CD14-positive monocyte (primary cell): ENCODE results near the gene KDM6B. TPM values are rescaled to one million over a fixed set of nuclear protein-coding genes. Genes with fewer than 3 reads are reported as not detected.

Source experiments
- DNase-seq, 3 donors: peaks; one replicate each; pipeline ENCODE4 v3.0.0-alpha.2; 2011 to 2022
- H2AFZ ChIP-seq: 2 replicates; pipeline ENCODE4 v1.6.0; 2012; ENCODE audit warnings: mild to moderate bottlenecking, low read depth, low read length, inconsistent platforms; ENCODE audit not compliant: insufficient read depth, poor library complexity, severe bottlenecking
- H3K27ac ChIP-seq, 2 donors: 1 replicate in 1 of 2; 2 replicates in 1 of 2; pipeline ENCODE4 v1.5.1; 2012 to 2013; ENCODE audit warnings: low read length in 2 of 2, control low read depth in 1 of 2, inconsistent platforms in 1 of 2, low read depth in 1 of 2, mild to moderate bottlenecking in 1 of 2
- H3K27me3 ChIP-seq, 2 donors: one replicate each; pipeline versions ENCODE4 v1.6.0 to v1.6.1; 2011 to 2013; ENCODE audit warnings: low read length in 2 of 2; ENCODE audit not compliant: control insufficient read depth in 2 of 2, insufficient read depth in 2 of 2
- H3K36me3 ChIP-seq, 2 donors: replicated peaks in 1 of 2; 1 replicate in 1 of 2; 2 replicates in 1 of 2; pipeline versions ENCODE4 v1.5.1 to v1.6.1; 2012 to 2013; ENCODE audit warnings: low read length in 2 of 2, control low read depth in 1 of 2, inconsistent platforms in 1 of 2, mild to moderate bottlenecking in 1 of 2; ENCODE audit not compliant: insufficient read depth in 2 of 2, control insufficient read depth in 1 of 2
- H3K4me1 ChIP-seq, 2 donors: 1 replicate in 1 of 2; 2 replicates in 1 of 2; pipeline versions ENCODE4 v1.5.1 to v1.6.1; 2012 to 2013; ENCODE audit warnings: low read length in 2 of 2, control low read depth in 1 of 2, inconsistent platforms in 1 of 2, mild to moderate bottlenecking in 1 of 2, moderate library complexity in 1 of 2; ENCODE audit not compliant: insufficient read depth in 2 of 2, control insufficient read depth in 1 of 2
- H3K4me2 ChIP-seq: replicated peaks from 2 replicates; pipeline ENCODE3; 2012; ENCODE audit warnings: low read length, moderate library complexity, mild to moderate bottlenecking; ENCODE audit not compliant: poor library complexity, severe bottlenecking; ENCODE audit errors: extremely low read depth
- H3K4me3 ChIP-seq, 3 experiments: fragments of 200-600 bp in 1 of 3; sonication (generic) in 1 of 3; replicated peaks in 1 of 3; 1 replicate in 2 of 3; 2 replicates in 1 of 3; pipeline ENCODE4 v1.5.1; 2011 to 2013; ENCODE audit warnings: low read length in 3 of 3, mild to moderate bottlenecking in 3 of 3, control low read depth in 2 of 3, low read depth in 2 of 3, inconsistent platforms in 1 of 3, moderate library complexity in 1 of 3
- H3K79me2 ChIP-seq: 2 replicates; pipeline ENCODE4 v1.6.0; 2012; ENCODE audit warnings: mild to moderate bottlenecking, control low read depth, inconsistent platforms, low read length, moderate library complexity; ENCODE audit not compliant: insufficient read depth
- H3K9ac ChIP-seq: 2 replicates; pipeline ENCODE4 v1.6.0; 2017; ENCODE audit warnings: low read length, mild to moderate bottlenecking; ENCODE audit not compliant: insufficient read depth, poor library complexity, severe bottlenecking
- H3K9me3 ChIP-seq, 2 donors: replicated peaks in 1 of 2; 1 replicate in 1 of 2; 2 replicates in 1 of 2; pipeline versions ENCODE4 v1.5.1 to v1.6.1; 2012 to 2013; ENCODE audit warnings: low read length in 2 of 2, control low read depth in 1 of 2; ENCODE audit not compliant: control insufficient read depth in 1 of 2, insufficient read depth in 1 of 2
- H4K20me1 ChIP-seq: 2 replicates; pipeline ENCODE4 v1.6.0; 2012; ENCODE audit warnings: mild to moderate bottlenecking, low read length, control low read depth, moderate library complexity; ENCODE audit not compliant: insufficient read depth
- H3K27ac Mint-ChIP-seq, 7 donors: one replicate each; pipeline ENCODE4 v1.8.0; 2020; ENCODE audit warnings: mild to moderate bottlenecking in 7 of 7, mixed read lengths in 7 of 7, moderate library complexity in 6 of 7, inconsistent platforms in 2 of 7
- H3K27me3 Mint-ChIP-seq, 3 donors: one replicate each; pipeline ENCODE4 v1.8.0; 2021 to 2022; ENCODE audit warnings: low read depth in 3 of 3, mild to moderate bottlenecking in 3 of 3, mixed read lengths in 3 of 3, moderate library complexity in 3 of 3, inconsistent platforms in 1 of 3
- H3K36me3 Mint-ChIP-seq, 2 donors: one replicate each; pipeline ENCODE4 v1.8.0; 2020; ENCODE audit warnings: mixed read lengths in 2 of 2, inconsistent platforms in 1 of 2, mild to moderate bottlenecking in 1 of 2
- H3K4me1 Mint-ChIP-seq: one replicate; pipeline ENCODE4 v1.8.0; 2020; ENCODE audit warnings: mild to moderate bottlenecking, mixed read lengths
- H3K4me3 Mint-ChIP-seq, 2 donors: one replicate each; pipeline ENCODE4 v1.8.0; 2020; ENCODE audit warnings: mild to moderate bottlenecking in 2 of 2, mixed read lengths in 2 of 2, moderate library complexity in 1 of 2
- H3K9me3 Mint-ChIP-seq, 7 donors: one replicate each; pipeline ENCODE4 v1.8.0; 2020 to 2022; ENCODE audit warnings: mixed read lengths in 7 of 7, mild to moderate bottlenecking in 6 of 7, moderate library complexity in 6 of 7, inconsistent platforms in 2 of 7
- CTCF ChIP-seq: fragments of 200-600 bp; IDR thresholded peaks from one replicate; pipeline ENCODE4 v1.8.0; 2022; ENCODE audit warnings: antibody characterized with exemption, mild to moderate bottlenecking
- WGBS: methylation state at CpG from one replicate; pipeline ENCODE4 v1.1.5; 2013; ENCODE audit warnings: missing lambda C conversion rate; ENCODE audit not compliant: insufficient coverage; 5-methylcytosine and 5-hydroxymethylcytosine counted together
- intact Hi-C, 2 donors: fragments of 100-400 bp; cut with micrococcal nuclease; formaldehyde crosslinking; loops; one replicate each; pipeline versions ENCODE4 v1.15.0 to v1.15.1; 2023
- polyA plus RNA-seq, 3 donors: library from polyadenylated mRNA; depleted of rRNA in 1 of 3; unstranded in 2 of 3; stranded (reverse) in 1 of 3; fragments of 300-500 nt in 2 of 3; fragments of >200 nt in 1 of 3; fragmentation: Illumina TruSeq in 2 of 3; gene quantifications; 1 replicate in 2 of 3; 2 replicates in 1 of 3; pipeline ENCODE4 v1.2.3, GENCODE V29; 2012 to 2021

The KDM6B gene
- polyA plus RNA-seq, 3 donors: 0.37 to 25.5 (median 0.44) TPM

- peaks cover 0 to 5% (median 0%) of the 10 kb centered on the region in 7 donors for H3K9me3 Mint-ChIP-seq
- H3K27me3 ChIP-seq: no peaks in the 10 kb centered on the region
- peak; percentile 93 to 96 (median 95) for DNase-seq
- no peaks in the 10 kb centered on the region for H3K9me3 ChIP-seq
- H2AFZ ChIP-seq: no peak overlapping the region
- peak overlapping the region; percentile 66 to 92 (median 79) for H3K4me3 ChIP-seq
- H3K27ac ChIP-seq: peak overlapping the region; percentile 98 to 100
- WGBS: 1% methylated on average over 64 of the region's 71 CpGs
- peak overlapping the region; percentile 97 to 100 (median 100) for H3K27ac Mint-ChIP-seq
- H4K20me1 ChIP-seq: peaks cover 55% of the 10 kb centered on the region
- peaks cover 26% of the 10 kb centered on the region for H3K4me1 Mint-ChIP-seq
- peak overlapping the region; percentile 93 to 98 for H3K4me3 Mint-ChIP-seq
- peaks cover 61% of the 10 kb centered on the region for H3K79me2 ChIP-seq
- H3K27me3 Mint-ChIP-seq: peaks cover 0 to 14% (median 4%) of the 10 kb centered on the region in 3 donors
- H3K36me3 Mint-ChIP-seq: peaks cover 38 to 67% of the 10 kb centered on the region in 2 donors
- no peak for TF ChIP-seq CTCF
- intact Hi-C loops: loop anchor here (1.0 to 5.0 kb wide), 7 partner anchors 9 to 362 kb away; partner anchors contain the start of genes CD68 (in 2 of the 2), CNTROB (in 1 of the 2), KDM6B (in 1 of the 2) and POLR2A (in 1 of the 2)
- H3K4me1 ChIP-seq: peaks cover 31 to 33% of the 10 kb centered on the region in 2 donors
- peaks cover 41 to 44% of the 10 kb centered on the region in 2 donors for H3K36me3 ChIP-seq
- H3K4me2 ChIP-seq: peak overlapping the region; percentile 78
- H3K9ac ChIP-seq: peak overlapping the region; percentile 100
Observed at GRCh38 chr17:7844292-7845154, 10.5 kb downstream of the KDM6B start.

GRCh38 chr17:7845359-7846062 is 11.5 kb downstream of the KDM6B start:
- Histone ChIP-seq H3K4me3 (peak overlapping the region; percentile 66 to 92 (median 79)), H2AFZ (no peak overlapping the region), H3K27me3 (no peaks in the 10 kb centered on the region), H3K9me3 (no peaks in the 10 kb centered on the region), H3K79me2 (peaks cover 52% of the 10 kb centered on the region), H3K27ac (peak overlapping the region; percentile 98 to 100), H3K4me1 (peaks cover 21 to 23% of the 10 kb centered on the region in 2 donors), H3K4me2 (peak overlapping the region; percentile 78), H4K20me1 (peaks cover 65% of the 10 kb centered on the region), H3K36me3 (peaks cover 51 to 53% of the 10 kb centered on the region in 2 donors), H3K9ac (peak overlapping the region; percentile 100)
- Mint-ChIP-seq H3K27ac (peak overlapping the region; percentile 97 to 100 (median 100)), H3K4me1 (peaks cover 17% of the 10 kb centered on the region), H3K36me3 (peaks cover 41 to 67% of the 10 kb centered on the region in 2 donors), H3K27me3 (peaks cover 0 to 14% (median 4%) of the 10 kb centered on the region in 3 donors), H3K9me3 (peaks cover 0 to 5% (median 0%) of the 10 kb centered on the region in 7 donors), H3K4me3 (peak overlapping the region; percentile 93 to 98)
- DNase-seq: peak in 1 of 3 donors; percentile 12
- WGBS: 94% methylated on average over 14 of the region's 15 CpGs
- intact Hi-C loops: no loop called here
- no peak for TF ChIP-seq CTCF
